GM19372 (cell line): ENCODE results near the gene PARD3.
A peak's percentile ranks its signal among the peaks of the same experiment; 100 is the strongest.
"Not testable (repeated sequence)": the region's sequence is repeated elsewhere in the genome, so short reads cannot be mapped to it uniquely, and the experiment has no call there.

ENCODE experiments used
- ATAC-seq: cut with Tn5 transposase; IDR thresholded peaks from one replicate; pipeline ENCODE4 v1.9.1; 2021; ENCODE audit warnings: mild to moderate bottlenecking, low read depth, moderate library complexity; ENCODE audit not compliant: unreplicated experiment

The PARD3 gene

DNA sequence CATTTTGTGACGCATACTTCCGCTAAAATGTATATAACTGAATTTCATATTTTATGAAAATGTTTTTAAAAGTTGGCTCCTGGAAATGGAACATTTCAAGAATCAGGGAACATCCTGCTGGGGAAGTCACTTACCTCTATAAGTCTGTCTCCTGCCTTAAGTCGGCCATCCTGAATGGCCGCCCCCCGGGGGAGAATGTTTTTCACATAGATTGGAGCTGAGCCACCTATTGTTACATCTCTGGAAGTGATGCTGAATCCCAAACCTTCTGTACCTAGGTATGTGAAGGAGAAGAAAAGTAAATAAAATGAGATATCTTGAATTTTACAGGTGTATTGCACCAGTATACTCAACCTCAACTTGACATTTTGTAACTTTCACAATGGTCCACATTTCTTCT lies 437.3 kb downstream of the PARD3 start:
- no peak for ATAC-seq

DNA sequence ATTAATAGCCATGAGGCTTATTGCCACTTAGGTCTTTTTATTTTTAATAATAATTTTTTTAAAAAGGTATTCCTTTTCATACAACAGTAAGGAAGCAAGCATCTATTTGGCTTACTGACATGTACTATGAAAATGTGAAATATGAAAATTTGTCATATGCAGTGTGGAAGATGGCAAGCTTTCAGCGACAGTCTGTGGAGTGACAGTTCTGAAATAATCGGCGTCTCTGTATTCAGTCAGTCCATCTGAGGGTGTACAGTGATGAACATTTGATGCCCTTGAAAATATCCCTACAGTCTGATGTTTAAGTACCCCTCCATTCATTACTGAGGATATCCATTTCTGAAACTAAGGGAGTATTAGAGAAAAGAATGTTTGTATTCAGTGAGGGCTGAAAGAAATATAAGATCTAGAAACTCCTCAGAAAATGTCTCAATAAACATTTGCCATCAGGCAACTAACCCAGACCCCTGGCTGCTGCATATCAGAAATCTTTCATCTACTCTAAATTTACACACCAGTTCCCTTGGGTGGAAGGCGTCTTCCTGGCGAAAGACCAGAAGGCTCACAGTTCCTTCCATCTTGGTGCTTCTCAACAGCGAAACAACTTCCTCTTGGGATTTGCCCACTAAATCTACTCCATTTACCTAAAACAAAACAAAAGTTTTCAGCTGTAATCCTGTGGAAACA lies 440.6 kb downstream of the PARD3 start:
- ATAC-seq: peak; percentile 5

DNA sequence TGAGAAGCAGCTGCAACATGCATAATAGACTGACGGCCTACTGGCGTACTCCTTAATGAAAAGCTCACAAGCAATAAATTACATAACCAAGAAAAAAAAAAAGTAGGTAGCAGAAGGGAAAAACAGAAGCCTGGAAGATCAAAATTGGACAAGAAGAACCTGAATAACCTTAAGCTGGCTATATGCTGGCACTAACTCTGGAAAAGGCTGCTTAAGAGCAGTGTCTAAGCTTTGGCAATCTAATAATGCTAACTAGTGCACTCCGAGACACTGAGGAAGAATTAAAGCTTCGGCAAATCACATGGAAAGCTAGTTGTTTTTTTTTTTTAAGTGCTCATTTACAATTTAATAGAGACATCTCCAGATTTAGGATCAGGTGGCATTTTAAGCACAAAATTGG lies 441.9 kb downstream of the PARD3 start:
- no peak for ATAC-seq

DNA sequence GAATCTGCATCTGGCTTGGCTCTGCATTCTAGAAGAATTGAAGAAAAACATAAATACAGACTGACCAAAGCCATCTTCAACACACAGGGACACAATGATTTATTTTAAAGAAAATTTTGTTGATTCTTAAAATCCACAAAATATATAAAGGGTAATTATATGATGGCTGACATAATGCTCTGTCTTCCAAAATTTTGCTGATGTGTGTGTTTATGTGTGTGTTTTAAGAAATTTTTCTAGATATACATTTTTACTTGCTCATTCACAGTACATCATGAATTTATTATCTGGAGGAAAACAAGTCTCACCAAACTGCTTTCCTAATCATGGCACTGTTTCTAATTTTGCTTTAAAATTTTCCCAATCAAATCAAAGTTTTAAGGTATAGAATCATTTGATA lies 442.6 kb downstream of the PARD3 start:
- ATAC-seq: no peak

DNA sequence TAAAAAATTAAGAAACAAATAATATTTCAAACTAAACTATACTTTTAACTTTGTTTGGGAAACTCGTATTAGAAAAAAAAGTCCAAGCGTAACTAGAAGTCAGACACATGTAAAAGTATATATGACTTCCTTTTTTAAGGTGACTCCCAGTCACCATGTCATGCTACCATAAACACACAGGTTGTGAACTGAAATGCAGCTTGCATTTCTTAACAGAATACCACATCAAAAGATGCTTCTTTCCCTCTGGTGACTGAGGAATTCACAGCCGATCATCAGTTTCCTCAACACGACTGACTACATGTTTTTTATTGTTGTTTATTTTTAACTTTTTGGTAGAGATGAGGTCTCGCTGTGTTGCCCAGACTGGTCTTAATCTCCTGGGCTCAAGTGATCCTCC lies 445.0 kb downstream of the PARD3 start:
- no peak for ATAC-seq

DNA sequence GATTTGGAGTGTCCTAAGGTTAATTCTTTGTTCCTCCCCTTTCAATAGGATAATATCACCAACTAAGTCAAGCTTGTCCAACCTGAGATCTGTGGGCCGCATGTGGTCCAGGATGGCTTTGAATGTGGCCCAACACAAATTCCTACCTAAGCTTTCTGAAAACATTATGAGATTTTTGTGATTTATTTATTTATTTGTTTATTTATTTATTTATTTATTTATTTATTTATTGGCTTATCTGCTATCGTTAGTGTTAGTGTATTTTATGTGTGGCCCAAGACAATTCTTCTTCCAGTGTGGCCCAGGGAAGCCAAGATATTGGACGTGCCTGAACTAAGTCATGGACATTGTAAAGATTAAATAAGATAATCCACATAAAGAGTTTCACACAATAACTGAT lies 446.0 kb downstream of the PARD3 start:
- ATAC-seq: no peak

DNA sequence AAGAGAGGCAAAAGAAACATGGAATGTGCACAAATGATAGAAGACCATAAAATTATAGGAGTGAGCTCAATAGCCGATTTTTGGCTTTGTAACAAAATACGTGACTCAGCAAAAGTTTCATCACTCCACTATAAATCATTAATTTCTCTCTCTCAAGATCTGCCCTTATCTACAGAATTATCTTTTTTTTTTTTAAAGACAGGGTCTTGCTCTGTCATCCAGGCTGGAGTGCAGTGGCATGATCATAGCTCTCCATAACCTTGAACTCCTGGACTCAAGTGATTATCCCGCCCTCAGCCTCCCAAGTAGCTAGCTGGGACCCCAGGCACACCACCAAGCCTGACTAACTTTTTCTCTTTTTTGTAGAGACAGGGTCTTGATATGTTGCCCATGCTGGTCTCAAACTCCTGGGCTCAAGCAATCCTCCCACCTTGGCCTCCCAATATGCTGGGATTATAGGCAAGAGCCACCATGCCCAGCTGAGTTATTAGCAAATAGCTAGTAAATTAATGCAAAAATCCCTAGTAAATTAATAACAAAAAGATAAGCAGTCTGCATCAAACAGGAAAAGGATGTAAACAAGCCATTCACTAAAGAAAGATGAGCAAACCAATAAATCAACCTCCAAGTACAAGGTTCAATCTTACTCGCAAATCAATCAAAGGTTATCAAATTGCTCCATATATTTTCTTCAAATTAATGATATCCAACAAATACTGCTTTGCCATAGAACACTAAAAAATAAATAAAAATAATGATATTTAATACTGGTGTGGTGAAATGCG lies 450.7 kb downstream of the PARD3 start:
- no peak for ATAC-seq

DNA sequence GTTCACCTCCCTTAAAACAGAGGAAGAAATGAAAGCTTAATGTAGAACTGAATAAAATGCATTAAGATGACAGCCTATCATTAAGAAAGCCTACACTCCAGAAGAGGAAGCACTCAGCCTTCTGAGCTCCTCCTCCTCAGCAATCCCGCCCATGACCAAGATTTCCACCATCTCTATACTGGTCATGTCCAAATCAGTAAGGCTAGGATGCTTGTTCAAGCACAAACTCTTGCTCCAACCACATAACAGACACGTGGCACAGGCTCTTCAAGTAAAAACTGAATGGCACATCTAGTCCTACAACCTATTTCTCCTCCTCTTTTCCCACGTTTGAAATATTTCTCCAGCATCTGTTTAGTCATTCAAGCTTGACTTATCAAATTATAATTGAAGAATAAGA lies 454.1 kb downstream of the PARD3 start:
- no peak for ATAC-seq

DNA sequence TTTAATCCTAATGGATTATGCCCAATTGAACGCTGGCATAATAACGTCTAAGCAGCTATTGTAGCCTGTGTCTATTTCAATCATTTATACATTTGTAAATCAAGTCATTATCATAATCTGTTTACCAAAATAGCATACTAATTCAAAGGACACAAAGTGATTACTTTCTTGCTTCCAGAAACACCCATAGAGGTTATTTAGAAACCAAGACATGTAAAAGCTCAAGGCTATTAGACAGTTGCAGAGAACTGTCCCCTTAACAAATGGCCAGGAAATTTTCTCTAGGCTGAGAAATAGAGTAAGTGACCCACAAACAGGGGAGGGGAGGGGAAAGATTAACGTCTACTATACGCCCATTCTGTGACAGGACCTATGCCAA lies 455.7 kb downstream of the PARD3 start:
- ATAC-seq: no peak

DNA sequence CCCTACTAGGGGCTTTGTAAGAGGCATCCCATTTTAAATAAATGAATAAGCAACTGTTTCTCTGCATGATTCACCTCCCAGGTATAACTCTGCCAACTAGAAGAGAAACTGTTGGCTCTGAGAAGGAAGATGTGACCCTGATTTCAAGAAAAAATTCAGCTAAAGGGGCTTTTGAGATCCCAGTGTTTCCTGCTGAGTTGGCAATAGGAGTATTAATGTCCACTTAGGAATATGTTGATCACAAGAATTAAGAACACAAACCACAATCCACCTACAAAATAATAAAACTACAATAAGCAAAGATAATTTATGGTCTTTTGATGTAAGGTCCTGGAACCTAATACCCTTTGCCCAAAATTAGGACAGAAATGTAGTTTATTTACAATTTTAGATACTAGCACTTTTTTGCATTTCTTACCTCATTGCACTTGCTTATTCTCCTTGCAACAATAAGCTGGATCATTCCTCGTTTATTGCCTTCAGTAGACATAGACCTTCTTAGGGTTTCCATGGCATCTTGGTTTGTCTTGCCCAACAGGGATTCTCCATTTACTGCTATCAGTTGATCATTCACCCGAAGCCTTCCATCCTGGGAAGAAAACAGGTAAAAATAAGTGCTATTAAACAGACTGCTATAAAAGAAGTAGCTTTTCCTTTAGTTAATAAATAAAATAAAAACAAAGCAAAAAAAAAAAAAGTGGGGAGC lies 456.2 kb downstream of the PARD3 start:
- ATAC-seq: no peak

DNA sequence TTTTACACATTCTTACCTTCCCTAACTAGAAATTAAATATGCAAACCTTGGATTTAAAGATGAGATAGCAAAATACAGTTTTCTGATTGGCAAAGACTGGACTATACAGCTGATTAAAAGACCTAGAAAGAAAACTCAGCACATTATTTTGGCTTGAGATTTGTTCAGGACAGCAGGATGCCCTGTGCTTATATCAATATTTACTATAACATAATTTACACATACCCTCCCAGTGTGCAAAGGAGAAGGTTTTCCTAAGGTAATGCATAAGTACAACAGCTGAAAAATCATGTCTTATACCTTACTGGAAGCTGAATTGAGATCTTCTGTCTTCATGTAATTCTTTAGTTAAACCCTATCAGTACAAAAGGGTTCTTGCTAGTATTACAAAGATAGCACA lies 458.6 kb downstream of the PARD3 start:
- no peak for ATAC-seq

DNA sequence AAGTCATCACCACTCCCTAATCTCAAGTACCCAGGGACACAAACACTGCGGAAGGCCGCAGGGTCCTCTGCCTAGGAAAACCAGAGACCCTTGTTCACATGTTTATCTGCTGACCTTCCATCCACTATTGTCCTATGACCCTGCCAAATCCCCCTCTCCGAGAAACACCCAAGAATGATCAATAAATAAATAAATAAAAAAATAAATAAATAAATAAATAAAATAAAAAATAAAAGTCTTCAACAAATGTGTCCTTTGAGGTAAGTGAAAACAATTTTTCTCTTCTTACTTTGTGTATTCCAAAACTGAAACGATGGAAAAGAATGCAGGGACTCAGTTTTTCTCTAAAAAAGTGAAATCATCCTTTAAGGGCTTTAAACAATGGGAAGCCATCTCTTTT lies 461.6 kb downstream of the PARD3 start:
- ATAC-seq: not testable (repeated sequence)

DNA sequence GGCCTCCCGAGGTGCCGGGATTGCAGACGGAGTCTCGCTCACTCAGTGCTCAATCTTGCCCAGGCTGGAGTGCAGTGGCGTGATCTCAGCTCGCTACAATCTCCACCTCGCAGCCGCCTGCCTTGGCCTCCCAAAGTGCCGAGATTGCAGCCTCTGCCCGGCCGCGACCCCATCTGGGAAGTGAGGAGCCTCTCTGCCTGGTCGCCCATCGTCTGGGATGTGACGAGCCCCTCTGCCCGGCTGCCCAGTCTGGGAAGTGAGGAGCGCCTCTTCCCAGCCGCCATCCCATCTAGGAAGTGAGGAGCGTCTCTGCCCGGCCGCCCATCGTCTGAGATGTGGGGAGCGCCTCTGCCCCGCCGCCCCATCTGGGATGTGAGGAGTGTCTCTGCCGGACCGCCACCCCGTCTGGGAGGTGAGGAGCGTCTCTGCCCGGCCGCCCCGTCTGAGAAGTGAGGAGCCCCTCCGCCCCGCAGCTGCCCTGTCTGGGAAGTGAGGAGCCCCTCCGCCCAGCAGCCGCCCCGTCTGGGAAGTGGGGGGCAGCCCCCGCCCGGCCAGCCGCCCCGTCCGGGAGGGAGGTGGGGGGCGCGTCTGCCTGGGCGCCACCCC lies 462.4 kb downstream of the PARD3 start:
- not testable (repeated sequence) for ATAC-seq

DNA sequence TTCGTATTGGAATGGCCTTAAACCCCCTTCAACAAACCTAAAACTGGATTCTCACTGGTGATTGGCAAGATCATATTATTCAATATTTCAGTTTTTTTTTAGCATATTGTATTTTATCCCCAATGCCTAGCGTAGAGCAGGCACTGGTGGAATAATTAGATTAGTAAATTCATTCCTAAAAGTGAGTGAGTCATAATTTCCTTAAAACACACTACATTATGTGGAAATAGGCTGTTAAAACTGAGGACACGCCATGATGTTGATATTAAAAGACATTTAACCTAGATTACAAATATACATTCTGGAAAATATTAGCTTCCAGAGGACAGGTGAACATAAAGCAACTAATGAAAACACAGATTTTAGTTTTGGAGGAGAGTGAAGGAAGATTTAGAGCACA lies 463.9 kb downstream of the PARD3 start:
- no peak for ATAC-seq

DNA sequence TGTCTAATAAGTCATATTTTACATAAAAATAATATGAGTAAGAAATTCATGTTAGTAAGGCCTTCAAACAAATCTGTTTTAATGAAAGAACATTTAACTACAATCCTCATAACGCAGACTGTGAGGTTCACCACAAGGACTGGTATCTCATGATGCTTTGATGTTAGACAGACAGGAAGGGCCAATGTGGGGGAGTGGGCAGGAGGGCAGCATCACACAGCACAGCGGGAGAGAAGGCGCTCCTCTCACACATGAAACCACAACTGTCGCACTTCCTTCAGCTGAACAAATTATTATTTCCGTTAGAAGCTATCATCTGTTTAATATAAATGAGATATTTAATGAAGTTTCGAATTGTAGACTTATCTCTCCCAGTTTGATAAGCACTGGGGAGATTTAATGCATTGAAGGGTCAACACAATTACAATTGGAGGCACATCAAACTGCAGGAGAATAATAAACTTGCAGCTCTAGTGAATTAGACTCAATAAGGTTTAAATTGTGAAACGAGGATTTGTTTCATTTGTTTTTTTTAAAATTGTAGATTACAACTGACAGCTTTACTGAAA lies 466.1 kb downstream of the PARD3 start:
- ATAC-seq: no peak

DNA sequence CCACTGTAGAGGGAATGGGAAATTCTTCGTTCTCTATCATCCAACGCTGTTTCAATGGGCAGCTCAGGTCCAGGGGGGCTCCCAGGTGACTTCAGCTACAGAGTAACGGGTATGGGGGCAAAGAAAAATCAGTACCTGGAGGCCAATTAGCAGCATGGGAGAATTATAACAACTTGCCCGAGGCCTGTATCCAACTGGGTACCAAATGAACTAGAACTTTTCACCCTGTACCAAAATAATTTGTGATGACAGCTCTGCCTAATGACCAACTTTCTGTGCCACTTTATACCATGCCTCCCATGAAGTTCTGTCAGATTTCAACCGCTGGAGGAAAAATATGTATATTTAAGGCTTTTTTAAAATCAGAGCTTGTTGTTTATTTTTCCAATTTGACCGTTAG lies 467.1 kb downstream of the PARD3 start:
- ATAC-seq: no peak

DNA sequence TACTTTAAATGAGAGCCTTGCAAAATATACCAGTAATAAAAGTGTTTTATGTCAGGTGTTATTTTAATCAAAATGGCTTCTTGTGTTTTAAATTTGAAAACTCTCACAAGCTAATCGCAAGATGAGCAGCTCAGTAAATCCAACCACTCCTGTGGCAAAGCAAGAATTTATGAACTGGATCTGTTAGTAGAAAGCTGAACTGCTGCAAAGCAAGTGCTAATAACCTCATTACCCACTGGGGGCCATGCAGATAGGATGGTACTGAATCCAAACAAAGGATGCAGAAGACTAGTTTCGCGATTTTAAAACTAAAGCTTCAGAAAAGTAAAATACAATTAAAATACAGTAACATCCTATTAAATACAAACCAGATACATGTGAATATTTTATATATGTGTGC lies 468.0 kb downstream of the PARD3 start:
- ATAC-seq: no peak

DNA sequence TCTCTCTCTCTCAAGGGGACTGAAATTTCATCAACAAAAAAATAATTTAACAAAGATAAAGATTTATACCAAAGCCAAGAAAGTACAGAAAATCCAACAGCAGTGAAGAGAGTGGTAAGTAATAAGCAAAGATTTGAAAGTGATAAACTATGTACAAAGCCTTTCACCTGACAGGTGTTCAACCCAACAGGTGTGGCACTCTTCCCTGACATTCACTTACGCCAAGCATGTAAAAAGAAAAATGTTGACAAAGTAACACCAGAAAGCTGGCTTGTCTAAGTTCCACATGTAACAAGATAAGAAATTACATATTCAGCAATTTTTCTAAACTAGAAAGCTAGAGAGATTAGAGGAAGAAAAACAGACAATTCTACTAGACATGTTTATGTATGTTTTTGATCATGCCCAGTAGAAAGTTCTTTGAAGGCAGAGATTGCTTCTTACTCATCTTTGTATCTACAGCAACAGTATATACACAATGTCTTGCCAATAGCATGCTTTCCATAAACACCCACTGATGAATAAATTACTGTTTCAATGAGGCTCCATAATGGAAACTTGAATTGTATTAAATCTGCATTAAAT lies 468.5 kb downstream of the PARD3 start:
- ATAC-seq: no peak

DNA sequence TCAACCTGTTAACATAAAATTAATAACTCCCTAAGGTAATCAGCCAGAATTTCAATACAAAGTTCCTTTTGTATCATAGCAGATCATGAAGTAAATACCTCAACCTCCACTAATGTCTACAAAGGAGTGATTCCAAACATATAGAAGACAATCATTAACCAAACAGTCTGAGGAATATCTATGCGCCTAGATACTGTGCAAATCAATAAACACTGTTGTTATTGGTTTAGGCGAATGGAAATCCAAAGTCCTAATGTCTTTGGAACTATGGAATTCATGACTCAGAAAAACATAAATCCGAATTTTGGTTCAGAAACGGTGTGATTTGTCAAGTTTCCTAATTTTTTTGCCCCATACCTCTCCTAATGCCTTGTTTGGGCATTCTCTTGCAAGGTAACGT lies 469.7 kb downstream of the PARD3 start:
- no peak for ATAC-seq

DNA sequence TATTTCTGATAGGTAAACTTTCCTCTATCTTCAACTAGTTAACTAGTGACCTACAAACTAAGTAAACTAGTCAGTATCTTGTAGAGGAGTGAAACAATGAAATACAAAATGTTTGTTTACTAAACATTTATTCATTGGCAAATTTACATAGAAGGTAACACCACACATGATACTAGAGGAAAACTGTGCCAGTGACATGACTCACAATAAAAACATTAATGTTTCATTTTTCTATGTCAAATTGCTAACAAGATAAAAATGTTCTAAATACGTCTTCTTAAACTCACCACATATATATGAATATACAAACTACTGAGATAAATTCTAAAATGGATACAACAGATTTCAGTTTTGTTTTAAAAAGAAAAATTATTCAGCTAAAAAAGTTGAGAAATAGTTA lies 471.3 kb downstream of the PARD3 start:
- no peak for ATAC-seq

DNA sequence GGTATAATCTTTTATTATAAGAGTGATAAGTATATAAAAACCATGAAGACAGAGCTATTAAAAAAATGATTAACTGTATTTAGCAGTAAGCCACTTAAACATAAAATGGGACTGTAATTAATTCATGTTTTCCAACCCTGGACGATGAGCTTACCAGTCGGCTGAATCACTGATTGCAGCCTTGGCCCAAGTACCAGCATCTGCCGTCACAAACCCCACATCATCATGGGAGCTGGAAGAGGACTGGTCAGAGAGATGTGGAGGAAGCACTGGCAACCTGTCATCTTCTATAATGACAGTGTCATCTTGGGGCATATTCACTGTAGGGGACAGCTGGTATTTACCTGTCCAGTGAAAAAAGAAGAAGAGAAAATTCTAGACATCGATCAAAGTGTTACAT lies 473.6 kb downstream of the PARD3 start:
- no peak for ATAC-seq
